Occipital lobe (tissue), 2 donors: ENCODE data around the gene CDK11A. TPM values are rescaled to one million over a fixed set of nuclear protein-coding genes. Genes with fewer than 3 reads are reported as not detected.
"Not testable (repeated sequence)": the region's sequence is repeated elsewhere in the genome, so short reads cannot be mapped to it uniquely, and the experiment has no call there.

Experiments
- DNase-seq: peaks from one replicate; lab custom pipeline; 2025; lab: John Stamatoyannopoulos, UW
- total RNA-seq: library from RNA; depleted of rRNA; stranded (reverse); fragments of >200 nt; gene quantifications from one replicate; pipeline ENCODE4 v1.2.3, GENCODE V29; 2014

CDK11A gene
- total RNA-seq, 1 donor from 2014 or later: 7.6 TPM

GRCh38 chr1:1684031-1684681 lies 40.0 kb downstream of the CDK11A start:
- no peak for DNase-seq

DNA sequence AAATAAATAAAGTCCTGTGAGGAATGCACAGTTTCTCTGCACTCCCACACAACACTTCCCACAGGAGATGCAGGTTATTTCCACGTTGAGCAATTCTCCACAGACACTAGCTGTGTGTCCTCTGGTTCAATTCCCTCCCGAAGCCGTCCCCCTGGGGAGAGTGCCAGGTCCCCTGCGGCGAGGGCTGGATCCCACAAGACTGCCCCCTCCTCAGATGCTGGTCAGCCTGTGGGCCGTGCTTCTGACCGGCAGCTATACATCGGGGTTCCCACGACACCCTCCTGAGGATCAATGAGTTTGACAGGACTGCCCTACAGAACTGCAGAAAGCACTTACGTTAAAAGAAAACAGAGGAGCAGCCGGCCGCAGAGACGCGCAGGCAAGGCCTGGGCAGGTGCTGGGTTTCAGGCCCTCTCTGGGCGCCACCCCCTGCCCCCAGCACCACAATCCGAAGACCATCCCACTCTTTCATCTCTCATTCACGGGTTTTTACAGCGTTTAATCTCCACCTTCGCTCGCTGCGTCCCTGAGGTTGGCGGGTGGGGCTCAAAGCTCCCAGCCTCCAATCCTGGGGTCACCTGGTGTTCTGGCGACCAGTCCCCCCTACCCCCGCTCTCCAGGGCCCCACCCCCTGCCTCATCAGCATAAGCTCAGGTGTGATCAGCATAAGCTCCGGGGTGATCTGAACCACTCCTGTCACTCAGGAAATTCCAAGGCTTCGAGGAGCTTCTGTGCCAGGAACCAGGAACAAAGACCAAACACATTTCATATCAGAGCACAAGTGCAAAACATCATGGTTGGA lies 40.9 kb downstream of the CDK11A start:
- DNase-seq: no peak

GRCh38 chr1:1680912-1681273 lies 43.3 kb downstream of the CDK11A start:
- peak; percentile 6 for DNase-seq

DNA sequence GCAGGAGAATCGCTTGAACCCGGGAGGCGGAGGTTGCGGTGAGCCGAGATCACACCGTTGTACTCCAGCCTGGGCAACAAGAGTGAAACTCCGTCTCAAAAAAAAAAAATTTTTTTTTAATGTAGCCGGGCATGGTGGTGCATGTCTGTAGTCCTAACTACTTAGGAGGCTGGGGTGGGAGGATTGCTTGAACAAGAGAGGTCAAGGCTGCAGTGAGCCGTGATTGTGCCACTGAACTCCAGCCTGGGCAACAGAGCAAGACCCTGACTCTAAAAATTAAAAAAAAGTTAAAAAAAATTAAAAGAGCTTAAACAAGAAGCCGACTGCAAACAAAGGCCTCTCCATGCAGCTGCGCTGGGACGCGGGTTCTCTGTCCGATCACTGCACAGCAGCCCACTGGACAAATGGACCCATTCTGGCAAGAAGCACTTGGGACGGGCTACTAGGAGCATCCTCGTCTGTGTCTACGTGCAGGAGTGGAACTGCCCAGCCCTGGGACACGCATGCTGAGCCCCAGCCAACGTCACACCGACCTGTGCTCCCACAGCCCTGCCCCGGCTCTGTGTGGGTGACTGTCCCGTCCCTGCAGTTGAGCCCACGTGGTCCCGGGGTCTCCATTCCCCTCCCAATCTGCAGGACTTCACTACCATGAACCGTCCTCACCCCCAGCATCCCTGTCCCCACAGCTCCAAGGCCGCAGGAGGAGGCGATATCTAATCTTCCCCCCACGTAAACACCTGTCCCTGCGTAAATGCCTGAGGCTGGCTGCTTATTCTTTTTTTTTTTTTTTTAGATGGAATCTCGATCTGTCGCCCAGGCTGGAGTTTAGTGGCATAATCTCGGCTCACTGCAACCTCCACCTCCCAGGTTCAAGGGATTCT lies 43.9 kb downstream of the CDK11A start:
- no peak for DNase-seq

DNA sequence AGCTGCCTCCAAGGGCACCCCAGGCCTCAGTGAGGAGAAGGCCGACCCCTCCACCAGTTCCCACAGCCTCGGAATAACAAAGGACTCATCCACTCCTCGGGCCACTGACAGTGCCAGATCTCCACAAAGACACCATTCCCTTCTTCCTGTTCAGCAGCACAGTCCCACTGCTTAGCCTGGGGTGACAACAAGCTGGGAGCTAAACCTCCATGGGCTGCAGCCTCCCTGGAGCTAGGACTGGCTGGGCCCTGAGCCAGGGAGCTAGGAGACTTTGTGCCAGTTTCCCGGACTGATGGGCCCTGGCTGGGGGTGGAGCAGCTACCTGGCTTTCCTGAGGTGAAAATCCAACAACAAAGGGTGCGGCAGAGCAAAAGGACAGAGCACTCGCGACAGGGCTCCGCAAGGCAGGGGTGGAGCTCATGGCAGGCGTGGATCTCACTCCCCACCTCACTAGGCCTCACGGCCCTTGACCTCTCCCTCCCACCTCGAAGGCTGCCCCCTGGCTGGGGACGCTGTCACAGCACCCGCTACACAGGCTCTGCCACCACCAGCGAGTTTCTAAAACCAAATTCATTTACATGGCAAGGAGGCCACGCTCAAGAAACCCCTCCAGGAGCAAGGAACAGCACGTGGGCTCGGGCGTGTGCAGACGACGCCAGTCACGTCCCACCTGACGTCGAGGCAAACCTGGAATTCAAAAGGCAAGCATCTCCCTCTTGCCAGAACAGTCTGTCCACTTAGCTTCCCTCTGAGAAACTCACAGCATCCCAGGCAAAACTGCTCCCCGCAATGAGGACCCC lies 45.4 kb downstream of the CDK11A start:
- DNase-seq: no peak

- DNase-seq: no peak
Observed at GRCh38 chr1:1677718-1678580, 46.2 kb downstream of the CDK11A start.

- DNase-seq: not testable (repeated sequence)
Observed at GRCh38 chr1:1676087-1676486, 48.1 kb downstream of the CDK11A start.

GRCh38 chr1:1675218-1675617 lies 48.9 kb downstream of the CDK11A start:
- DNase-seq: not testable (repeated sequence)

GRCh38 chr1:1674806-1675205 lies 49.4 kb downstream of the CDK11A start:
- DNase-seq: not testable (repeated sequence)

- no peak for DNase-seq
Observed at GRCh38 chr1:1672181-1672965, 51.8 kb downstream of the CDK11A start.

- no peak for DNase-seq
Observed at GRCh38 chr1:1671365-1672119, 52.6 kb downstream of the CDK11A start.

DNA sequence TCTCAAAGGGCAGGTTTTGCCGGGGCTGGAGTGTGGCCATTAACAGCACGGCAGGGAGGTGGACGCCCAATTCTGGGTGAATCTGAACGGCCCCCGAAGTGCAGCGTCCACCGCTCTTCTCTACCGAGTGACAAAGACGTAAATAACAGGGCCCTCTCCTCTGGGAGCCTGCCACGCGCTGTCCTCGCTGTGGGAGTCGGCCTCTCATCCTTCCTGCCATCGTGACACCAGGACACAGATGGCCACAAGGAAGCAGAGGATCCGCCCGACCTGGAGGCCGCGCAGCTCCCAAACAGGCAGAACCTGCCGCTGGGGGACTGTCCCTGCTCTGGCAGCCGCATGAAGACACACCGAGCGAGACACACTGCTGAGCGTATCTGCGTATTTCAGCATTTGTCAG lies 53.3 kb downstream of the CDK11A start:
- DNase-seq: no peak

DNA sequence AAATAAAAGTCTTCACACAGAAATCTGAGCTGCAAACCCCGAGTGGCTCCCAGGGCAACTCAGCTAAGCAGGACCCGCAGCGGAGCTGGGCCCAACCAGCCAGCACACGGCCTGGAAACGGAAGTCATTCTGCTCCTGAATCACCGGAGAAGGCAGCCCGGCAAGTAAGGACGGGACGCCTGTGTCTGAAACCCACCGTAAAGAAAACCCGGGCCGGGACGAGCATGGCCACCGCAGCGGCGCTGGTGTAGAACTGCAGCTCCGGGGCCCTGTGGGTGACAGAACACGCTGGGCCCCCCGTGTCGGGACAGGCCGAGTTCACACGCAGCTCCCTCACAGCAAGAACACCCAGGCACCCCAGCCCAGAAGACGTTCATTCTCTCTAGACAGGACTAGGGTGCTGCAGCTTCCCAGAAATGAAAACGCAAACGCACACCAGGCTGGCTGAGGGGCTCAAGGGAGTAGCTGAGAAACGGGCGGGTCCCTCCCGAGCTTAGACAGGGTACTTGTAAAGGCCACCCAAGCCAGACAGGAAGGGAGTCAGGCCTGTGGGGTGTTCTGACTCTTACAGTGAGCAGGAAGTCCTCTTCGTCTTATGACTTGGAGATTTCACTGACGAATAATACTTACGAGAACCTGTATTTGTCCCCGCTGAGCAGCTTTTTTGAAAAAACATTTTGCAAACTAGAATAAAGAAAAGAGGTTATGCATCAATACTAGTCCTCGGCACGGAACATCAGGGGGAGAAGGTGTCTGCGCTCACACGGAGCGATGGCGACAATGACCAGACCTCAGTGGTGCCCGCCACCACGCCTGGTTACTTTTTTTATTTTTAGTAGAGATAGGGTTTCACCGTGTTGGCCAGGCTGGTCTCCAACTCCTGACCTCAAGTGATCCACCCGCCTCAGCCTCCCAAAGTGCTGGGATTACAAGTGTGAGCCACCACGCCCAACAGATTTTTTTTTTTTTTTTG lies 54.4 kb downstream of the CDK11A start:
- DNase-seq: no peak

DNA sequence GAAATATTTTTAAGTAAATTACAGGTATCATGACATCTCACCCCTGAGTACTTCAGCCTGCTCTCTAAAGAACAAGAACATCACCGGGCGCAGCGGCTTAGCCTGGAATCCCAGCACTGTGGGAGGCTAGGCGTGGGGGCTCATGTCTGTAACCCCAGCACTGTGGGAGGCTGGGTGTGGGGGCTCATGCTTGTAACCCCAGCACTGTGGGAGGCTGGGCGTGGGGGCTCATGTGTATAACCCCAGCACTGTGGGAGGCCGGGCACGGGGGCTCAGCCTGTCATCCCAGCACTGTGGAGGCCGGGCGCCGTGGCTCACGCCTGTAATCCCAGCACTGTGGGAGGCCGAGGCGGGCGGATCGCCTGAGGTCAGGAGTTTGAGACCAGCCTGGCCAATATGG lies 57.6 kb downstream of the CDK11A start:
- no peak for DNase-seq

DNA sequence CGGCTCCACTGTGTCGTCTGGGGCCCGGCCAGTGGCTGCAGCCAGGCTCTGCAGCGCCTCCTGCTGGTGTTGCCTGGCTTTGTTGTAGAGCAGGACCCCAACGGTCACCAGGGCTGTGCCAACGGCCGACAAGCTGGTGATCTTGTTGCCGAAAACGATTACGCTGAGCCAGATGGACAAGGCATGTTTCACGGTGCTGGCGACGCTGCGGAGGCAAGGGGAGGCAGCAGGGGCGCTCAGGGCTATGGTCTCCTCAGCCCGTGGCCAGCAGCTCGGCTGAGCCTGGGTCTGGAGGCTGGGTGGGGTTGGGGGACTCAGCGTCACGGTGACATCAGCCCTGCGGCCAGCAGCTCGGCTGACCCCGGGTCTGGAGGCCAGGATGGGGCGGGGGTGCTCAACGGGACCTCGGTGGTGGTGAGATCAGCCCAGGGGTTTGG lies 58.3 kb downstream of the CDK11A start:
- DNase-seq: no peak

DNA sequence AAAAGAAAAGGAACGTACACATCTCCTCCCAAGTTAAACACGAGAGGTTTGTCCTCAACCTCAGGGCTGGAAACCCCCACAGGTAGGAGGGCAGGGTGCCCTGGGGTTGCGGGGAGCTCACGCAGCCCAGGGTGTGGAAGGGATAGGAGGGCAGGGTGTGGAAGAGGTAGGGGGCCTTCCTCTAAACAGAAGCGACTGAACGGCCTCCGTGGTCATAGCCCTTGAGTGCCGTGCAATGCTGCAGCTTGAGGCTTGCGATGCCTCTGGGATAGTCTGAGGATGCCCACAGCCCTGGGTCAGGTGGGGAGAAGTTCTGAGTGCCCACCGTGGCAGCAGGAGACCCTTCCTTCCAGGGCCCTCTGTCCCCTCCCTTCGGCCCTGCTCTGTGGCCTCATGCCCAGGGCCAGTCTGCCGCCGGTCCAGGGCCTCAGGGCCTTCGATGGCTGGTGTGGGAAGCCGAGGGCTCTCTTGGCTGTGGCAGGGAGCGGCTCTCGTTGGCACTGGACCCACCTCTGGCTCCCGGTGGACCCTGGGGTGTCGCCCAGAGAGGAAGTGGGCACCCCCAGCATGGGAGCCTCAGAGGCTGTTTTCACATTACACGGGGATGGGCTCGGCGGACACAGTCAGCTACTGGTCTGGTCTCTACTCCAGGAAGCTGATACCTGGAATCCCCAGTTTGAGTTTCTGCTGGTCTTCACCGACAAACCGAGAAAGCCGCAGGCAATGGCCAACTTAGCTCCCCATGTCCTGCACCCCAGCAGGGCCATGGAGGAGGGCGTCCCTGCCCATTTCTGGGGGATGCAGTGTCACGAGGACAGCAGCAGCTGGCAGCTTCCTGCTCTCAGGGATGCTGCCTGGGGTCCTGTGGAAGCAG lies 59.0 kb downstream of the CDK11A start:
- DNase-seq: no peak
